PFSK-1 (cell line): ENCODE results near the gene CLDN15.

Experiments
- FOXP2 ChIP-seq: optimal IDR thresholded peaks from 2 replicates; pipeline ENCODE3; 2011; ENCODE audit warnings: borderline replicate concordance, control low read depth, inconsistent platforms; ENCODE audit not compliant: insufficient read depth; ENCODE audit errors: extremely low read length, extremely low read depth
- POLR2AphosphoS5 ChIP-seq: IDR thresholded peaks from 2 replicates; pipeline ENCODE4 v1.6.1; 2012; ENCODE audit warnings: low read depth, mild to moderate bottlenecking, control low read depth, low read length, moderate library complexity
- SIN3A ChIP-seq: IDR thresholded peaks from 2 replicates; pipeline ENCODE4 v1.6.1; 2012; ENCODE audit warnings: mild to moderate bottlenecking, low read length, moderate library complexity, borderline replicate concordance; ENCODE audit not compliant: insufficient read depth
- TAF1 ChIP-seq: IDR thresholded peaks from 2 replicates; pipeline ENCODE4 v1.6.1; 2012; ENCODE audit warnings: low read length, control low read depth, borderline replicate concordance; ENCODE audit not compliant: insufficient read depth
- TF ChIP-seq, protein P1 (sequence below), 2 experiments: IDR thresholded peaks; 2 replicates each; pipeline versions ENCODE4 v1.6.1 to v1.8.0; 2011 to 2012; ENCODE audit warnings: low read depth in 2 of 2, low read length in 2 of 2, control low read depth in 1 of 2, inconsistent platforms in 1 of 2, mild to moderate bottlenecking in 1 of 2, moderate library complexity in 1 of 2; ENCODE audit not compliant: insufficient read depth in 1 of 2

Gene CLDN15

GRCh38 chr7:101185258-101185839 is 52.3 kb downstream of the CLDN15 start:
- TF ChIP-seq TAF1 (no peak), POLR2AphosphoS5 (no peak), SIN3A (no peak), FOXP2 (no peak)
- TF ChIP-seq, protein P1, sequence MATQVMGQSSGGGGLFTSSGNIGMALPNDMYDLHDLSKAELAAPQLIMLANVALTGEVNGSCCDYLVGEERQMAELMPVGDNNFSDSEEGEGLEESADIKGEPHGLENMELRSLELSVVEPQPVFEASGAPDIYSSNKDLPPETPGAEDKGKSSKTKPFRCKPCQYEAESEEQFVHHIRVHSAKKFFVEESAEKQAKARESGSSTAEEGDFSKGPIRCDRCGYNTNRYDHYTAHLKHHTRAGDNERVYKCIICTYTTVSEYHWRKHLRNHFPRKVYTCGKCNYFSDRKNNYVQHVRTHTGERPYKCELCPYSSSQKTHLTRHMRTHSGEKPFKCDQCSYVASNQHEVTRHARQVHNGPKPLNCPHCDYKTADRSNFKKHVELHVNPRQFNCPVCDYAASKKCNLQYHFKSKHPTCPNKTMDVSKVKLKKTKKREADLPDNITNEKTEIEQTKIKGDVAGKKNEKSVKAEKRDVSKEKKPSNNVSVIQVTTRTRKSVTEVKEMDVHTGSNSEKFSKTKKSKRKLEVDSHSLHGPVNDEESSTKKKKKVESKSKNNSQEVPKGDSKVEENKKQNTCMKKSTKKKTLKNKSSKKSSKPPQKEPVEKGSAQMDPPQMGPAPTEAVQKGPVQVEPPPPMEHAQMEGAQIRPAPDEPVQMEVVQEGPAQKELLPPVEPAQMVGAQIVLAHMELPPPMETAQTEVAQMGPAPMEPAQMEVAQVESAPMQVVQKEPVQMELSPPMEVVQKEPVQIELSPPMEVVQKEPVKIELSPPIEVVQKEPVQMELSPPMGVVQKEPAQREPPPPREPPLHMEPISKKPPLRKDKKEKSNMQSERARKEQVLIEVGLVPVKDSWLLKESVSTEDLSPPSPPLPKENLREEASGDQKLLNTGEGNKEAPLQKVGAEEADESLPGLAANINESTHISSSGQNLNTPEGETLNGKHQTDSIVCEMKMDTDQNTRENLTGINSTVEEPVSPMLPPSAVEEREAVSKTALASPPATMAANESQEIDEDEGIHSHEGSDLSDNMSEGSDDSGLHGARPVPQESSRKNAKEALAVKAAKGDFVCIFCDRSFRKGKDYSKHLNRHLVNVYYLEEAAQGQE (IDR thresholded peaks at IDR 0.05; ENCODE audit: insufficient read depth in 1 of 2, low read depth in 2 of 2, low read length in 2 of 2) = no peak
